ENCODE data around the gene ST3GAL3. TPM values are rescaled to one million over a fixed set of nuclear protein-coding genes. Genes with fewer than 3 reads are reported as not detected.

Gene ST3GAL3
- total and polyA plus RNA-seq, 10 of the 15 experiments (the other 5 are each of a cell fraction or from before 2014, with no cell fraction given) = 1.2 to 19.3 (median 11.0) TPM

- Histone ChIP-seq H3K79me2 (ENCODE audit: control insufficient read depth, insufficient read depth, low read length) (no peaks in the 10 kb centered on the region), H3K27me3 (replicated peaks in 1 of 2; ENCODE audit: control insufficient read depth in 2 of 2, insufficient read depth in 2 of 2, low read length in 1 of 2) (no peaks in the 10 kb centered on the region), H3K4me2 (ENCODE audit: control insufficient read depth, insufficient read depth) (no peak overlapping the region), H3K9me3 (replicated peaks; ENCODE audit: control insufficient read depth, insufficient read depth, low read length) (no peaks in the 10 kb centered on the region), H2AFZ (ENCODE audit: control insufficient read depth, low read depth, low read length) (no peak overlapping the region), H3K36me3 (ENCODE audit: control insufficient read depth in 2 of 2, insufficient read depth in 2 of 2, low read length in 1 of 2) (no peaks in the 10 kb centered on the region), H3K4me1 (ENCODE audit: control insufficient read depth, insufficient read depth, low read length) (peaks cover 3% of the 10 kb centered on the region), H3K27ac (ENCODE audit: control insufficient read depth, insufficient read depth) (no peak overlapping the region), H3K9ac (ENCODE audit: control insufficient read depth, insufficient read depth, low read length) (no peak overlapping the region), H3K4me3 (no peak overlapping the region), H4K20me1 (ENCODE audit: control insufficient read depth, insufficient read depth) (no peaks in the 10 kb centered on the region)
- SMC1A ChIA-PET (ENCODE audit: uncharacterized antibody, unreplicated experiment) = interaction anchor here (0.5 to 8.7 kb wide), 2 partner anchors 62 to 172 kb away, joined by 3 to 481 read pairs; no protein-coding TSS in a partner anchor
- no peak for FAIRE-seq
- TF ChIP-seq ESRRA (IDR thresholded peaks at IDR 0.05; ENCODE audit: low read length) = no peak
- TF ChIP-seq MYC (IDR thresholded peaks at IDR 0.05; ENCODE audit: insufficient read depth, insufficient read length, insufficient replicate concordance, low read length, severe bottlenecking) = no peak
- no peak for TF ChIP-seq PAX5 (IDR thresholded peaks at IDR 0.05; ENCODE audit: borderline replicate concordance, low read depth, low read length)
- TF ChIP-seq E2F8 (IDR thresholded peaks at IDR 0.05; ENCODE audit: low read depth, partially characterized antibody) = no peak
- no peak for TF ChIP-seq CBFB (IDR thresholded peaks at IDR 0.05; ENCODE audit: low read depth)
- no peak for TF ChIP-seq TCF3 (IDR thresholded peaks at IDR 0.05; ENCODE audit: borderline replicate concordance, insufficient read depth, low read depth, low read length)
- no peak for TF ChIP-seq MLLT1 (IDR thresholded peaks at IDR 0.05)
- no peak for TF ChIP-seq NFIC (IDR thresholded peaks at IDR 0.05; ENCODE audit: low read depth, low read length)
- TF ChIP-seq FOS (IDR thresholded peaks at IDR 0.05; ENCODE audit: borderline replicate concordance, extremely low read depth, insufficient read length) = no peak
- TF ChIP-seq CHD4 (IDR thresholded peaks at IDR 0.05) = no peak
- DNase-seq (ENCODE audit: low read depth, low spot score) = no peak
- RAD21 ChIA-PET (ENCODE audit: unreplicated experiment) = interaction anchor here (13.3 kb wide), 1 partner anchor 172 kb away, joined by 587 read pairs; no protein-coding TSS in a partner anchor
- WGBS (ENCODE audit: insufficient coverage, insufficient replicate concordance, low lambda C conversion rate, missing lambda C conversion rate) = 100% methylated on average over 3 of the region's 3 CpGs
- CTCF ChIA-PET = interaction anchor here (1.0 to 19.3 kb wide), 6 partner anchors 9 to 188 kb away, joined by 3 to 1117 read pairs (median 4); no protein-coding TSS in a partner anchor
- POLR2A ChIA-PET = no interaction called here
- ATAC-seq = no peak
- no TSS peak for BruUV-seq (replicated peaks)
- in situ Hi-C loops (cut with MboI) = loop anchor here (5.0 kb wide), 1 partner anchor 412 kb away; no protein-coding TSS in a partner anchor
- intact Hi-C loops (cut with micrococcal nuclease; ENCODE audit: unreplicated experiment) = no loop called here
These were observed 231.7 kb downstream of the ST3GAL3 start for GRCh38 chr1:43938892-43939587.

Measured in GM12878 (cell line).